Kidney tubule cell (primary cell): Measurements from ENCODE around the gene ASB10.

Experiments used
- DNase-seq: peaks from one replicate; pipeline ENCODE4 v3.0.0-alpha.2; 2018; ENCODE audit warnings: low spot score

The ASB10 gene

DNA sequence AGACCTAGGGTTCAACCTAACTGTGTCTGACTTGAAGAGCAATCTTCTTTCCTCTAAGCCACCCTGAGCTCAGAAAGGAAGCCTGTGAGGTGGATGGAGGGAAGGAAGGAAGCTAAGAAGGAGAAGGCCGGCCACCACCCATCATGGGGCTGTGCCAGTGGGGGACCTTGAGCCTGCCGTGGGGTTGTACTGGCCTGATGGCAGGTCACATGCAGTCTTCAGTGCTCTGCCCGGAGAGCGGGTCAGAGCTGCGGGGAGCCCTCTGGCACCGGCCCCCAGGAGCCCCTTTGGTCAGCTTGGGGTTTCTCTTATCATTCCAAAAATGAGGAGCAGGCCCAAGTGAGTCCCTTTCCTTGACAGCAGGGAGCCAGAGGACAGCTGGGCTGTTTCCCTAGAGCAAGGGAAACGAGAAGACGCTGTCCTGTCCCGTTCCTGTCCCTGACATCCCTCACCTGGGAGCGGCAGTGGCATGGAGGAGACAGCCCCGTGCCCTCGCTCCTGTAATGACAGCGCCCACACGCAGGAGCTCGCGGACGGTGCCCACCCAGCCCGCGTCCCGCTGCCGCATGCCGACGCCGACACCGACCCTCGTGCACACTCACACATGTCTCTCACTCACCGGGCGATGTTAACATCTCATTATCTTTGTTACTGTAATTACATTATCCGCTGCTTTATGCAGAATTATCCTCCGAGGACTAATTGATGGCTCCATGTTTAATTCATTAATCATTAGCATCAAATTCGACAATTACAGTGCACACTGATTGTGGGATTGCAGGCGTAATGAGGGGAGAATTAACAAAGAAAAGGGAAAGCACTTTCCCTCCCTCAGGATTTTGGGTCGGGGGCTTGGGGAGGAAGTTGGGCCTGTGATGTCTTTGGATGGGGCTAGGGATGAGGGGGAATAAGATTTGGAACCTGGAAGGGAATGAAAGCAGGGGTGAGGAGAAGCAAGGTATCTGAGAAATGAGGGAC lies 50.9 kb downstream of the ASB10 start:
- no peak for DNase-seq

- DNase-seq = no peak
Measured at GRCh38 chr7:151135525-151135845, 51.6 kb downstream of the ASB10 start.

DNA sequence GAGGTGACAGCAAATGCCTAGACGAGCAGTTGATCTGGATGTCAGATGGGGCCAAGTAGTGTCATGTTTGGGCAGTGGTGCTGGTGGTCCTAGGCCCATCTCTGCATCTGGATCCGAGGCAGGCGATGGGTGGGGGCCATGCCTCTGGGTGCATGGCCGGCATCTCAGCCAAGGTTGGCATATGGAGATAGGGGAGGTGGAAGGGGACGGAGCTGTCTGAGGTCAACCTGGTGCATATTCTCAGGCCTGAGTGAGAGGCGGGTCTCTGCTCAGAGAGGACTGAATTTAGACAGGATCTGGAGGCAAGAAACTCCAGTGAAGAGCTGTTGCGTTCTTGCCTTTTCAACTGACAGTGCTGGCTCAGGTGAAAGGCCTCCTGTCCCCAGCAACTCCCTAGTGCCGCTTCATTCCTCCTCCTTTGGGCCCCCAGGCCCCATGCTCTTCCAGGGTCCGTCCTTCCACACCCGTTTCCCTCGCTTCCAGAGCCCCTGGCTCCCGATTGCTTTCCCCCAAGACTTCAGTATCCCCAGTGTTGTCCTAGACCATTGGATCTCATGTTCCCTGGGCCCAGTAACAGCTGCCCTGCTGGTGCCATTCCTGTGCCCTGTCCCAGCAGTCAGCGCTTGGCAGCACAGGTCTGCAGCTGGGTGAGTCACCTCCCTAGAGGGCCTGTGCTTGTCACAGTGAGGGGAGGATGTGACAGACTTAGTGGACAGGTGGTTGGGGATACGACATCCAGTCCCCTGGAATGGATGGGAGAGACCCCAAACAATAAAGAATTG lies 52.1 kb downstream of the ASB10 start:
- no peak for DNase-seq

DNA sequence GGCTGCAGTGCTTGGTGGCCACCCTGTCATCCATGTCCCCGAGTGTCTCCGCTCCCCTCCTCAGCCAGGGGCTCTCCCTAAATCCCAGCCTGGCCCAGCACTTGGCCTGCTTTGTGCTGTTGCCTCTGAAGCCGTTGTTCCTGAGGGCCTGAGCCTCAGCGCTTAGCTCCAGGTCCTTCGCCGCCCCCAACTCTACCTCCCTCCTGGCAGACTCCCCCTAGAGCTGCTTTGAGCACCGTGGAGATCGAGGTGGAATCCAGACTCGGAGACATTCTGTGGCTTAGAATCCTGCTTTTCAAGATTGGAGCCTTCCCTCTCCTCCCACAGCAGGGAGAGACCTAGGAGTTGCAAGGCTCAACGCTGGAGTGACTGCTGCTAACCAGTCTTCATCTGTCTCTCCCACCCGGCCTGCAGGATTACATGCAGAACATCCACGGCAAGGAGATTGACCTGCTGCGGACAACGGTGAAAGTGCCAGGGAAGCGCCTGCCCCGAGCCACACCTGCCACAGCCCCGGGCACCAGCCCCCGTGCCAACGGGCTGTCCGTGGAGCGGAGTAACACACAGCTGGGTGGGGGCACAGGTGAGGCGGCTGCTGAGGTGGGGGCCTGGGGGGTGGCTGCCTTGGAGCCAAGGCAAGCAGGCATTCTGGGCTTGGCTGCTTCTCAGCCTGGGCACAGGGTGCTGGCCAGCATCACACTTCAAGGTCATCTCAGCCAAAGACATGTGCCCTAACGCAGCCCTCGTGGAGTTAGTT lies 52.9 kb downstream of the ASB10 start:
- DNase-seq = no peak

- DNase-seq = no peak
Measured at GRCh38 chr7:151133266-151133985, 53.6 kb downstream of the ASB10 start.

GRCh38 chr7:151132461-151133205 lies 54.4 kb downstream of the ASB10 start:
- DNase-seq = no peak

DNA sequence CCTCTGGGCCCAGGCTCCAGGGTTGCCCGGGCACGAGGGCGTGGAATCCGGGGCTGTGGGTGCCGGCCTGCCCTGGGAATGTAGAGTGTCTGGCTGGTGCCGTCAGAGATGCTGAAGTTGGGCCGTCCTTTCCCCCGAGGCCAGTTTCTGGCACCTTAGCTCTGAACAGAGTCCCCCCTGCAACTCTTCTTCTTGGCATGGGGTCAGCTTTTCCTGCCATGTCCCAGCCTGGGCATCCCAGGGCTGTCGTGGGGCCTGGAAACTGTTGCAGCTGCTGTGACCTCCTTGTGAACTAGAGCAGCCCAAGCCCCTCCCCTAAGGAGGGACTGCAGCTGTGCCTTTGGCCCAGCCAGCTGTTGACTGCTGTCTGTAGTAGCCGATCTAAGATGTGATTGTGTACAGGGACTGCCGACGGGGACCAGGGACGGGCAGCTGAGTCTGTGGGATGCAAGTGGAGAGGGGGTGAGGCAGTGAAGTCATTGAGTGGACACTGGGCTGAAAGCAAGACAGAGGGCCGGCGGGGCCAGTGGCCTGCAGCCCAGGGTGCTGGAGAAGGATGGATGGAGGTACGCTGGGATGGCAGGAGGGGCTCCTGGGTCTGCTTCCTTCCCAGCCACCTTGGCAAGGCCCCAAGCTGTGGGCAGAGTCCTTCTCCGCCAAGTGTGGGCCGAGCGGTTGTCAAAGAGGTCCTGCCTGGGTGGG lies 55.3 kb downstream of the ASB10 start:
- DNase-seq = no peak

DNA sequence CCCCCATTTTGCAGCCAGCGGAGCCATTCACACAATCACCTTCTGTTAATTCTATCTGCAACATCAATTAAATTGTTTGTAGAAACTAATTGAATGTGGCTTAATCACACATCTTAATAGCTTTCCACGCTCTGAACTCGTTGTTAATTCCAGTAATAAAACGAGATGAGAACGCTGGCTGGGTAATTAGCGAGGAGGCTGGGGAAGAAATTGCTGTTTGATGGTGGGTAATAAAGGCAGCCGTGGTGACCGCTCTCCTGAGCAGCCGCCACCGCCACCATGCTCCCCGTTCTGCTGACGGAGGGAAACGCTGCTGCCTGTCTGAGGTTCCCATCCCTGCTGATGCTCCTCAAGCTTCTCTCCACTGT lies 55.8 kb downstream of the ASB10 start:
- no peak for DNase-seq

DNA sequence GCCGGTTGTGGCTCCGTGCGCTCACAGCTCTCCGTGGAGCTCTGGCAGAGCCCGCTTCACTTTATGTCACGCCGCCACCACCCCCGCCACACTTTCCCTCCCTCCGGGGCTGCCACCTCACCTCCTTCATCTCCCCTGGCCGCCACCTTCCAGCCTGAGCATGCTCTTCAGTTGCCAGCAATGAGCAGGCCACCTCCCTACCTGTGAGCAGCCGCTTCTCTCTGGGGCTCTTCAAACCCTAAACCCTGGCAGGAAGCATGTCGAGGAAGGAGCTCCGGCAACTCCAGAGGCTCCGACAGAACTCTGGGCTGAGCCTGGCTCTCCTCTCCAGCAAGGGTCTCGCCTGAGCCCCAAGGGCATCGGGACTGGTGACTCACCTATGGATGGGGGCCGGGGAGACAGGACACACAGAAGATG lies 56.3 kb downstream of the ASB10 start:
- DNase-seq = no peak

DNA sequence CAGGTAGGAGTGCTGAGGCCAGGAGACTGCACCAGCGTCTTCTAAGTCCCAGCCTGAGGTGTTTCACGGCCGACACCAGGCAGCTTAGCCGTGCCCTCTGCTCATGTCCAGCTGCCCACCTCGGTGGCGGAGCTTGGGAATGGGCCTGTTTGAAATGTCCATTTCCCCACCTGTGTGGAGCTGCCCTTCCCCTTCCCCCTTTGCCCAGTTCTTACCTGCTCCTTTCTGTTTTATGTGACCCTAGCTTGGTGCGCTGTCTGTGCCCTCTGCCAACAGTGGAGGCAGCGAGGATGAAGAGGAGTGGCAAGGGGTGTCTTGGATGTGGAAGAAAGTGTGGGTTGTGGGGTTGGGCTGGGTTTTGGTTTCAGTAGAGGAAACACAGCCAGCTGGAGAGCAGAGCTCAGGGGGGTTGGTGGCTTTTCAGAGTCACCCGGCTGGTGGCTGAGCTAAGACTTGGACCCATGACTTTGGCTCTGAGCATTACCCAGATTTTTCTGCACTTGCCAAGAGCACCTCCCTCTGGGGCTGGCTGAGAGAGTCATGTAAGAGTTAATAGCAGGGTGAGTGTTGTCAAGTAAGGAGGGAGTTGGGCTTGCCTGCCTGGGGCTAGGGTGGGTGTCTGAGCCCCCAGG lies 57.0 kb downstream of the ASB10 start:
- no peak for DNase-seq

- no peak for DNase-seq
Measured at GRCh38 chr7:151129117-151129959, 57.7 kb downstream of the ASB10 start.

- DNase-seq = no peak
Measured at GRCh38 chr7:151128716-151129115, 58.3 kb downstream of the ASB10 start.

GRCh38 chr7:151128144-151128543 lies 58.9 kb downstream of the ASB10 start:
- no peak for DNase-seq

- no peak for DNase-seq
Measured at GRCh38 chr7:151126491-151127137, 60.4 kb downstream of the ASB10 start.

DNA sequence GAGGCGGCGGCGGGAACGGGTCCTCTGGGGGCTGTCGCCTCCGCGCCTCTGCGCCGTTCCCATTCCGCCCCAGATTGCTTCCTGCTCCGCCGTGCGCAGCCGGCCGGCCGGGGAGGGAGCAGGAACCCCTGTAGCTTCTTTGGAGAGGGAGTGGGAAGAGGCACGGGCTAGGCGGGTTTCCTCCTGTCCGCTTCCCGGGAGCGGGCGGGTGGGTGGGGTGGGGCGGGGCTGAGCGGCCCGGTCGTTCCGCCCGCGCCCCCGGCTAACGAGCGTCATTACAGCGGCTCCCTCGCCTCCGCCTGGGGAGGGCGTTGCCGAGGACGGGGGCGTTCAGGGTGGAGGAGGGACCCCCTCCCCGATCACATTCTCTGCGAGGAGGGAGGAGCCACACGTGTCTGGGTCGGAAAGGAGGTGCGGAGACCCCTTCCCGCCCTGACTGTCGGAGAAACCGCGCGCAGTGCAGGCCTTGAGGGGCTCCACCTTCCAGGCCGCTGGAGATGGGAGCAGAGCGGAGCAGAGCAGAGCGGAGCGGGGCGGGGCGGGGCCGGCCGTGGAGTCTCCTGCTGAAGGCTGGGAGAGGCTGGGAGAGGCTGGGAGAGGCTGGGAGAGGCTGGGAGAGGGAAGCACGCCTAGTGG lies 61.1 kb downstream of the ASB10 start:
- DNase-seq = no peak
